AG10803 (cell line): Measurements from ENCODE around the gene WNT6.

ENCODE experiments used
- DNase-seq: peaks from one replicate; pipeline ENCODE4 v3.0.0; 2010; ENCODE audit warnings: low read depth
- H3K4me3 ChIP-seq: 2 replicates; pipeline ENCODE4 v1.5.1; 2011; ENCODE audit warnings: mild to moderate bottlenecking, low read length, control low read depth
- CTCF ChIP-seq: conservative IDR thresholded peaks from 2 replicates; pipeline ENCODE4 v1.5.1; 2011; ENCODE audit warnings: mild to moderate bottlenecking, low read length, control low read depth, inconsistent platforms

The WNT6 gene

GRCh38 chr2:218881744-218882460 is 22.3 kb downstream of the WNT6 start:
- DNase-seq: no peak
- TF ChIP-seq CTCF: no peak
- H3K4me3 ChIP-seq: no peak overlapping the region

GRCh38 chr2:218882461-218882816 is 22.8 kb downstream of the WNT6 start:
- TF ChIP-seq CTCF: no peak
- H3K4me3 ChIP-seq: no peak overlapping the region
- DNase-seq: no peak

GRCh38 chr2:218882866-218883366 is 23.3 kb downstream of the WNT6 start:
- no peak for TF ChIP-seq CTCF
- no peak overlapping the region for H3K4me3 ChIP-seq
- no peak for DNase-seq

GRCh38 chr2:218883491-218884490 is 24.2 kb downstream of the WNT6 start:
- DNase-seq: no peak
- no peak for TF ChIP-seq CTCF
- H3K4me3 ChIP-seq: no peak overlapping the region

- no peak for TF ChIP-seq CTCF
- H3K4me3 ChIP-seq: no peak overlapping the region
- no peak for DNase-seq
These were observed 24.9 kb downstream of the WNT6 start for GRCh38 chr2:218884519-218884918.

- no peak for TF ChIP-seq CTCF
- DNase-seq: no peak
- no peak overlapping the region for H3K4me3 ChIP-seq
These were observed 26.7 kb downstream of the WNT6 start for GRCh38 chr2:218885981-218886947.
